GM12864 (cell line): ENCODE results near the gene ZNF680.
"Not testable (repeated sequence)": the region's sequence is repeated elsewhere in the genome, so short reads cannot be mapped to it uniquely, and the experiment has no call there.

Experiments
- DNase-seq: peaks from one replicate; pipeline ENCODE4 v3.0.0-alpha.2; 2011; ENCODE audit warnings: low read depth
- H3K4me3 ChIP-seq: 2 replicates; pipeline ENCODE4 v1.5.1; 2011; ENCODE audit warnings: mild to moderate bottlenecking, low read depth, low read length, control low read depth
- CTCF ChIP-seq: IDR thresholded peaks from 2 replicates; pipeline ENCODE4 v1.5.1; 2011; ENCODE audit warnings: low read depth, mild to moderate bottlenecking, moderate library complexity, low read length, control low read depth, inconsistent platforms; ENCODE audit errors: missing control alignments

Gene ZNF680

GRCh38 chr7:64555046-64555445 lies 7.8 kb downstream of the ZNF680 start:
- DNase-seq: no peak
- TF ChIP-seq CTCF: no peak

GRCh38 chr7:64554188-64554587 lies 8.7 kb downstream of the ZNF680 start:
- not testable (repeated sequence) for H3K4me3 ChIP-seq, DNase-seq

More at GRCh38 chr7:64555046-64555445, 7.8 kb downstream of the ZNF680 start:
- no peak overlapping the region for H3K4me3 ChIP-seq

- H3K4me3 ChIP-seq: no peak overlapping the region
- DNase-seq: no peak
- no peak for TF ChIP-seq CTCF
These were observed 11.3 kb downstream of the ZNF680 start for GRCh38 chr7:64551375-64552142.

- no peak for DNase-seq
- TF ChIP-seq CTCF: no peak
- no peak overlapping the region for H3K4me3 ChIP-seq
These were observed 18.9 kb downstream of the ZNF680 start for GRCh38 chr7:64544010-64544409.

DNA sequence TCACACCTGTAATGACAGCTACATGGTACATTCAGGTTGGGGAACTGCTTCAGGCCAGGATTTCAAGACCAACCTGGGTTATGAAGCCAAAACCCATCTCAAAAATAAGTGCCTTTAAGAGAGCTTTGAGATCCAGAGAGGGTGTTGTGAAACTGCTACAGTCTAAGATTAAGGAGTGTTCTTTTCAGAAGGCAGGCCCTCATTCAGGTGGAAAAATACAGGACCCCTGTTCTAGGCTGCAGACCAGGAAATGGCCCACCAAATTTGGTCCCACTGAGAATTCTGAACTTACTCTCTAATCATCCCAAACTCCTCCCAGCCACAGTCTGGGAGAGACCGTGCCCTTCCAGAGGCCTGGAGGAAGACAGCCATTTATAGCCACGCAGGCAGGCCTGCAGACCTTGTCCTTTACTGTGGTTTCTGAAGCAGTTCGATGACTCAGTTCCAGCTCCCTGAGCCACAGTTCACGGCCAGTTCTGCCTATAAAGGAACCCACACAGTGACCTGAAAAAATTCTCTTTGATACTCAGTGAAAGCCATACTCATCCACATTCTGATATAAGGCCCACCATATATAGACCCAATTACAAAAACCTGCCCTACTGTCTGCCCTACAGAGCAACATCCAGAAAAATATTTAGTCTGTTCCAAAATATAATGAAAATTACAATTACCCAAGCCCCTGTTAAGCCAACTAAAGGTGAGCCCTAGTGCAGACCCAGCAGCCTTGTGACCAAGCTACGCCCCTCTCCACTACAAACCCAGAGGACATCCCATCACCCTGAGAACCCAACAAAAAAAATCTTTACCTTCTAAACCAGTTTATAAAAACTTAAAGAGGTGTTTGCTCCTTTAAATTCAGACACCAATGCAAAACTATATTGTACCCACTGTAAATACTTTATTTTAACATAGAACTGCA lies 21.2 kb downstream of the ZNF680 start:
- no peak for TF ChIP-seq CTCF
- DNase-seq: no peak
- no peak overlapping the region for H3K4me3 ChIP-seq

- TF ChIP-seq CTCF: no peak
- DNase-seq: no peak
- H3K4me3 ChIP-seq: no peak overlapping the region
These were observed 29.1 kb downstream of the ZNF680 start for GRCh38 chr7:64533756-64534155.

- TF ChIP-seq CTCF: no peak
- DNase-seq: no peak
- H3K4me3 ChIP-seq: no peak overlapping the region
These were observed 34.1 kb downstream of the ZNF680 start for GRCh38 chr7:64528770-64529169.
